ENCODE data around the gene PCBP3.

DNA sequence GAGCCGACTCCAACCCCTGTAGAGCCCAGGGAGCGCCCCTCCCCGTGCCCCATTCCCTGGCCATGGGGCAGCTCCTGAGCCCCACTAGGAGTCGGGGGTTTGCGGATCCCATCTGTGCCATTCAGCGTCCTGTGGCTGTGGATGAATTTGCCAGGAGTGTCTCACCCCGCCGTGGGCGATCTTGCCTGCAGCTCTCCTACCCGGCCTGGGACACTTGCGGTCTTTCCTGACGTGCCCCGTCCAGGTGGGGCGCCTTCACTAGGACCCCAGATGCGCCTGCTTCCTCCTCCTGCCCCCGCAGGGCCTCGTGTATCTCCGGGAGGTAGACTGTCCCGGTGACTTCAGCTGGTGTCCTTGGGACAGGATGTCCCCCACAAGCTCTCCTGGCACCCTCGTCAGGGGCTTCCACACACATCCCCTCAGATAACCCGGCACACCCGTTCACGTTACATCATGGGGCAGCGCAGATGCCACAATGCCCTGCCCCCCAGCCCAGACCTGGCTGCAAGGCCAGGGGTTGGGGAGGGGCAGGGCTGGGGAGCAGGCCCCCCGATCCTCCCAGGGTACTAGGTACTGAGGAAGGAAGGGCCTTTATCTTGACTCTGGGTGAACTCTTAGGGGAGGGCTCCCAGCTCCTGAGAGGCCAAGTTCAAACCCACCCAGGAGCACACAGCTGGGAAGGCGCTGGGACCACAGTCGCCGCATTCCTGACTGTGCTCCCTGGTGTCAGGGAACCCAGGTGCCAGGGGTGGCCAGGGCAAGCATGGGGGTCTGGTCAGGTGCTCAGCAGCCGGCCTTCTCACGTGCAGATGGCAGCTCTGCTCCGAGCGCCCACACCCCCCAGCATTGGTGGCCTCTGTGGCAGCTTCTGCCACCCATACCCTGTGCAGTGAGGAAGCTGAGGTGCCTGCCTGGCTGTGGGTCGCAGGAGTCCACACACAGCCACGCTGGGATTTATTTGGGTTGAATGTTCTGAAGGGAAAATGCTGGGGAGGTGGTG, 284.6 kb downstream of the PCBP3 start:
- TF ChIP-seq POLR2A (IDR thresholded peaks at IDR 0.05; ENCODE audit: insufficient read depth in 1 of 2, low read depth in 2 of 2, low read length in 2 of 2): no peak
- TF ChIP-seq ZNF775 (CRISPR knock-in tag; IDR thresholded peaks at IDR 0.05; ENCODE audit: borderline replicate concordance): no peak
- TF ChIP-seq, protein P1, sequence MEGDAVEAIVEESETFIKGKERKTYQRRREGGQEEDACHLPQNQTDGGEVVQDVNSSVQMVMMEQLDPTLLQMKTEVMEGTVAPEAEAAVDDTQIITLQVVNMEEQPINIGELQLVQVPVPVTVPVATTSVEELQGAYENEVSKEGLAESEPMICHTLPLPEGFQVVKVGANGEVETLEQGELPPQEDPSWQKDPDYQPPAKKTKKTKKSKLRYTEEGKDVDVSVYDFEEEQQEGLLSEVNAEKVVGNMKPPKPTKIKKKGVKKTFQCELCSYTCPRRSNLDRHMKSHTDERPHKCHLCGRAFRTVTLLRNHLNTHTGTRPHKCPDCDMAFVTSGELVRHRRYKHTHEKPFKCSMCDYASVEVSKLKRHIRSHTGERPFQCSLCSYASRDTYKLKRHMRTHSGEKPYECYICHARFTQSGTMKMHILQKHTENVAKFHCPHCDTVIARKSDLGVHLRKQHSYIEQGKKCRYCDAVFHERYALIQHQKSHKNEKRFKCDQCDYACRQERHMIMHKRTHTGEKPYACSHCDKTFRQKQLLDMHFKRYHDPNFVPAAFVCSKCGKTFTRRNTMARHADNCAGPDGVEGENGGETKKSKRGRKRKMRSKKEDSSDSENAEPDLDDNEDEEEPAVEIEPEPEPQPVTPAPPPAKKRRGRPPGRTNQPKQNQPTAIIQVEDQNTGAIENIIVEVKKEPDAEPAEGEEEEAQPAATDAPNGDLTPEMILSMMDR (CRISPR knock-in tag; IDR thresholded peaks at IDR 0.05): no peak
- TF ChIP-seq ZNF282 (IDR thresholded peaks at IDR 0.05; ENCODE audit: partially characterized antibody): no peak
- TF ChIP-seq, protein P2, sequence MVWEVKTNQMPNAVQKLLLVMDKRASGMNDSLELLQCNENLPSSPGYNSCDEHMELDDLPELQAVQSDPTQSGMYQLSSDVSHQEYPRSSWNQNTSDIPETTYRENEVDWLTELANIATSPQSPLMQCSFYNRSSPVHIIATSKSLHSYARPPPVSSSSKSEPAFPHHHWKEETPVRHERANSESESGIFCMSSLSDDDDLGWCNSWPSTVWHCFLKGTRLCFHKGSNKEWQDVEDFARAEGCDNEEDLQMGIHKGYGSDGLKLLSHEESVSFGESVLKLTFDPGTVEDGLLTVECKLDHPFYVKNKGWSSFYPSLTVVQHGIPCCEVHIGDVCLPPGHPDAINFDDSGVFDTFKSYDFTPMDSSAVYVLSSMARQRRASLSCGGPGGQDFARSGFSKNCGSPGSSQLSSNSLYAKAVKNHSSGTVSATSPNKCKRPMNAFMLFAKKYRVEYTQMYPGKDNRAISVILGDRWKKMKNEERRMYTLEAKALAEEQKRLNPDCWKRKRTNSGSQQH (CRISPR knock-in tag; IDR thresholded peaks at IDR 0.05; ENCODE audit: low read depth): no peak
- TF ChIP-seq POLR2AphosphoS5 (IDR thresholded peaks at IDR 0.05; ENCODE audit: low read depth, low read length): no peak
- TF ChIP-seq JUND (CRISPR knock-in tag; IDR thresholded peaks at IDR 0.05): no peak
- no peak for TF ChIP-seq EP300 (IDR thresholded peaks at IDR 0.05; ENCODE audit: low read depth in 2 of 2, low read length in 2 of 2)
- no peak for TF ChIP-seq EP300 (CRISPR knock-in tag; IDR thresholded peaks at IDR 0.05; ENCODE audit: borderline replicate concordance)

Data from HepG2 (cell line).